Astrocyte of the spinal cord (primary cell): ENCODE data around the gene CDKAL1.
"Not testable (repeated sequence)": the region's sequence is repeated elsewhere in the genome, so short reads cannot be mapped to it uniquely, and the experiment has no call there.

Experiments
- DNase-seq: peaks from one replicate; pipeline ENCODE4 v3.0.0; 2011; ENCODE audit warnings: low read depth, low spot score
- H3K4me3 ChIP-seq: 2 replicates; pipeline ENCODE4 v1.5.1; 2011; ENCODE audit warnings: low read depth, mild to moderate bottlenecking, low read length, moderate library complexity
- CTCF ChIP-seq: IDR thresholded peaks from 2 replicates; pipeline ENCODE4 v1.5.1; 2012; ENCODE audit warnings: low read depth, mild to moderate bottlenecking, low read length, inconsistent platforms
- in situ Hi-C: cut with HindIII; loops from 2 replicates; pipeline ENCODE4 v1.10.0; 2017; ENCODE audit warnings: low sequenced_read_pairs

The CDKAL1 gene

GRCh38 chr6:20548264-20548663, 14.0 kb downstream of the CDKAL1 start:
- H3K4me3 ChIP-seq, result no peak overlapping the region
- no peak for TF ChIP-seq CTCF
- DNase-seq, result no peak
- in situ Hi-C loops, result no loop called here

- in situ Hi-C loops, DNase-seq, H3K4me3 ChIP-seq: not testable (repeated sequence)
Measured at GRCh38 chr6:20549398-20549797, 15.1 kb downstream of the CDKAL1 start.

GRCh38 chr6:20554326-20554725, 20.1 kb downstream of the CDKAL1 start:
- no peak overlapping the region for H3K4me3 ChIP-seq
- DNase-seq, result no peak
- in situ Hi-C loops, result no loop called here
- no peak for TF ChIP-seq CTCF

GRCh38 chr6:20554817-20555216, 20.6 kb downstream of the CDKAL1 start:
- in situ Hi-C loops, result no loop called here

GRCh38 chr6:20559924-20560551, 25.8 kb downstream of the CDKAL1 start:
- in situ Hi-C loops, result no loop called here
- no peak for TF ChIP-seq CTCF

More at GRCh38 chr6:20554817-20555216, 20.6 kb downstream of the CDKAL1 start:
- DNase-seq, result no peak
- no peak for TF ChIP-seq CTCF
- H3K4me3 ChIP-seq, result no peak overlapping the region

GRCh38 chr6:20563377-20563776, 29.1 kb downstream of the CDKAL1 start:
- in situ Hi-C loops, result no loop called here

More at GRCh38 chr6:20559924-20560551, 25.8 kb downstream of the CDKAL1 start:
- no peak overlapping the region for H3K4me3 ChIP-seq
- DNase-seq, result no peak

More at GRCh38 chr6:20563377-20563776, 29.1 kb downstream of the CDKAL1 start:
- H3K4me3 ChIP-seq, result no peak overlapping the region
- DNase-seq, result no peak
- TF ChIP-seq CTCF, result no peak
